MCF 10A (cell line): ENCODE results near the gene DLG2. TPM values are rescaled to one million over a fixed set of nuclear protein-coding genes. Genes with fewer than 3 reads are reported as not detected.

Source experiments
- BruUV-seq: library from RNA; stranded (reverse); fragments of 400-500 nt; replicated peaks from 2 replicates; lab custom pipeline; 2021; lab: Mats Ljungman, UMichigan
- CTCF ChIA-PET: fragments of 300-600 bp; sonication (Branson Sonifier 250); formaldehyde crosslinking; extraction: SDS; loops from one replicate; lab custom pipeline; 2021; ENCODE audit warnings: antibody characterized with exemption, inconsistent platforms; lab: Yijun Ruan, JAX
- POLR2A ChIA-PET: fragments of 300-600, 350-650 bp; sonication (Branson Sonifier 250); formaldehyde crosslinking; extraction: SDS; loops from one replicate; lab custom pipeline; 2020; ENCODE audit warnings: antibody characterized with exemption, inconsistent platforms; lab: Yijun Ruan, JAX
- DNase-seq: peaks from one replicate; pipeline ENCODE4 v3.0.0-alpha.2; 2018; ENCODE audit not compliant: unreplicated experiment
- H3K27ac Mint-ChIP-seq: one replicate; pipeline ENCODE4 v1.8.0; 2022; ENCODE audit warnings: mild to moderate bottlenecking, low read depth, mixed read lengths; ENCODE audit not compliant: unreplicated experiment
- H3K27me3 Mint-ChIP-seq: one replicate; pipeline ENCODE4 v1.8.0; 2022; ENCODE audit warnings: mixed read lengths; ENCODE audit not compliant: insufficient read depth, unreplicated experiment
- H3K36me3 Mint-ChIP-seq: one replicate; pipeline ENCODE4 v1.8.0; 2022; ENCODE audit warnings: mild to moderate bottlenecking, moderate library complexity, mixed read lengths; ENCODE audit not compliant: insufficient read depth, unreplicated experiment
- H3K4me1 Mint-ChIP-seq: one replicate; pipeline ENCODE4 v1.8.0; 2022; ENCODE audit warnings: mixed read lengths; ENCODE audit not compliant: insufficient read depth, unreplicated experiment
- H3K4me3 Mint-ChIP-seq: one replicate; pipeline ENCODE4 v1.8.0; 2022; ENCODE audit warnings: mild to moderate bottlenecking, moderate library complexity, mixed read lengths; ENCODE audit not compliant: unreplicated experiment
- H3K9me3 Mint-ChIP-seq: one replicate; pipeline ENCODE4 v1.8.0; 2022; ENCODE audit warnings: mixed read lengths; ENCODE audit not compliant: unreplicated experiment
- CTCF ChIP-seq: fragments of 200-600 bp; IDR thresholded peaks from one replicate; pipeline ENCODE4 v1.8.0; 2022; ENCODE audit warnings: antibody characterized with exemption, mild to moderate bottlenecking; ENCODE audit not compliant: unreplicated experiment
- intact Hi-C: fragments of 100-400 bp; cut with micrococcal nuclease; formaldehyde crosslinking; loops from 2 replicates; pipeline ENCODE4 v1.14.1; 2022
- total RNA-seq: library from RNA; stranded (reverse); gene quantifications from 2 replicates; pipeline ENCODE4 v1.2.3, GENCODE V29; 2022

DLG2 gene
- total RNA-seq, 1 experiment from 2014 or later = 0.26 TPM

- DNase-seq = no peak
- Mint-ChIP-seq H3K4me3 (no peak overlapping the region), H3K9me3 (no peaks in the 10 kb centered on the region), H3K27me3 (peaks cover 61% of the 10 kb centered on the region), H3K36me3 (no peaks in the 10 kb centered on the region), H3K4me1 (no peaks in the 10 kb centered on the region), H3K27ac (no peak overlapping the region)
- no TSS peak for BruUV-seq
- intact Hi-C loops = no loop called here
- no peak for TF ChIP-seq CTCF
- ChIA-PET POLR2A (no interaction called here), CTCF (interaction anchor here (0.7 kb wide), 1 partner anchor 11 kb away, joined by 3 read pairs; no protein-coding TSS in a partner anchor)
Observed at GRCh38 chr11:83544846-83545245, 2082.3 kb downstream of the DLG2 start.

- no peak for TF ChIP-seq CTCF
- ChIA-PET CTCF (interaction anchor here (0.7 kb wide), 1 partner anchor 10 kb away, joined by 3 read pairs; no protein-coding TSS in a partner anchor), POLR2A (no interaction called here)
- Mint-ChIP-seq H3K4me3 (no peak overlapping the region), H3K36me3 (no peaks in the 10 kb centered on the region), H3K27me3 (peaks cover 53% of the 10 kb centered on the region), H3K4me1 (no peaks in the 10 kb centered on the region), H3K27ac (no peak overlapping the region), H3K9me3 (no peaks in the 10 kb centered on the region)
- no TSS peak for BruUV-seq
- no peak for DNase-seq
- intact Hi-C loops = no loop called here
Observed at GRCh38 chr11:83543706-83544439, 2083.3 kb downstream of the DLG2 start.

- Mint-ChIP-seq H3K27me3 (peaks cover 51% of the 10 kb centered on the region), H3K4me1 (no peaks in the 10 kb centered on the region), H3K4me3 (no peak overlapping the region), H3K36me3 (no peaks in the 10 kb centered on the region), H3K27ac (no peak overlapping the region), H3K9me3 (no peaks in the 10 kb centered on the region)
- no peak for TF ChIP-seq CTCF
- no peak for DNase-seq
- ChIA-PET POLR2A (no interaction called here), CTCF (no interaction called here)
- intact Hi-C loops = no loop called here
- no TSS peak for BruUV-seq
Observed at GRCh38 chr11:83542861-83543260, 2084.3 kb downstream of the DLG2 start.

GRCh38 chr11:83540728-83541127 is 2086.4 kb downstream of the DLG2 start:
- intact Hi-C loops = no loop called here
- no peak for TF ChIP-seq CTCF
- Mint-ChIP-seq H3K36me3 (no peaks in the 10 kb centered on the region), H3K4me1 (no peaks in the 10 kb centered on the region), H3K9me3 (no peaks in the 10 kb centered on the region), H3K27ac (no peak overlapping the region), H3K4me3 (no peak overlapping the region), H3K27me3 (peaks cover 51% of the 10 kb centered on the region)
- CTCF ChIA-PET = no interaction called here
- POLR2A ChIA-PET = no interaction called here
- no TSS peak for BruUV-seq
- no peak for DNase-seq
